Skeletal muscle tissue (tissue), 4 donors: ENCODE measurements around the gene AMMECR1L. TPM values are rescaled to one million over a fixed set of nuclear protein-coding genes. Genes with fewer than 3 reads are reported as not detected.
A peak's percentile ranks its signal among the peaks of the same experiment; 100 is the strongest.
"Not testable (repeated sequence)": the region's sequence is repeated elsewhere in the genome, so short reads cannot be mapped to it uniquely, and the experiment has no call there.

ENCODE experiments used
- H3K27ac ChIP-seq: one replicate; pipeline ENCODE4 v1.7.0; 2013; ENCODE audit warnings: mild to moderate bottlenecking, low read depth, low read length, inconsistent platforms
- H3K27me3 ChIP-seq, 3 donors: one replicate each; pipeline ENCODE4 v1.7.0; 2013; ENCODE audit warnings: low read length in 3 of 3; ENCODE audit not compliant: control insufficient read depth in 3 of 3, insufficient read depth in 3 of 3
- H3K36me3 ChIP-seq, 3 donors: one replicate each; pipeline ENCODE4 v1.7.0; 2013; ENCODE audit warnings: low read length in 3 of 3; ENCODE audit not compliant: control insufficient read depth in 3 of 3, insufficient read depth in 3 of 3
- H3K4me1 ChIP-seq, 3 donors: one replicate each; pipeline ENCODE4 v1.7.0; 2013; ENCODE audit warnings: low read length in 3 of 3, mild to moderate bottlenecking in 3 of 3; ENCODE audit not compliant: control insufficient read depth in 3 of 3, insufficient read depth in 3 of 3
- H3K4me3 ChIP-seq, 3 donors: one replicate each; pipeline ENCODE4 v1.7.0; 2013; ENCODE audit warnings: low read length in 3 of 3
- H3K9ac ChIP-seq, 3 donors: one replicate each; pipeline ENCODE4 v1.7.0; 2013; ENCODE audit warnings: low read length in 3 of 3, mild to moderate bottlenecking in 3 of 3, moderate library complexity in 2 of 3, low read depth in 1 of 3
- H3K9me3 ChIP-seq, 3 donors: one replicate each; pipeline ENCODE4 v1.7.0; 2013; ENCODE audit warnings: low read length in 3 of 3; ENCODE audit not compliant: control insufficient read depth in 3 of 3
- total RNA-seq: library from RNA; depleted of rRNA; stranded (reverse); fragments of >200 nt; gene quantifications from one replicate; pipeline ENCODE4 v1.2.3, GENCODE V29; 2014
- donor health status: Osteomylitis.

AMMECR1L gene
- 9.9 TPM for total RNA-seq

DNA sequence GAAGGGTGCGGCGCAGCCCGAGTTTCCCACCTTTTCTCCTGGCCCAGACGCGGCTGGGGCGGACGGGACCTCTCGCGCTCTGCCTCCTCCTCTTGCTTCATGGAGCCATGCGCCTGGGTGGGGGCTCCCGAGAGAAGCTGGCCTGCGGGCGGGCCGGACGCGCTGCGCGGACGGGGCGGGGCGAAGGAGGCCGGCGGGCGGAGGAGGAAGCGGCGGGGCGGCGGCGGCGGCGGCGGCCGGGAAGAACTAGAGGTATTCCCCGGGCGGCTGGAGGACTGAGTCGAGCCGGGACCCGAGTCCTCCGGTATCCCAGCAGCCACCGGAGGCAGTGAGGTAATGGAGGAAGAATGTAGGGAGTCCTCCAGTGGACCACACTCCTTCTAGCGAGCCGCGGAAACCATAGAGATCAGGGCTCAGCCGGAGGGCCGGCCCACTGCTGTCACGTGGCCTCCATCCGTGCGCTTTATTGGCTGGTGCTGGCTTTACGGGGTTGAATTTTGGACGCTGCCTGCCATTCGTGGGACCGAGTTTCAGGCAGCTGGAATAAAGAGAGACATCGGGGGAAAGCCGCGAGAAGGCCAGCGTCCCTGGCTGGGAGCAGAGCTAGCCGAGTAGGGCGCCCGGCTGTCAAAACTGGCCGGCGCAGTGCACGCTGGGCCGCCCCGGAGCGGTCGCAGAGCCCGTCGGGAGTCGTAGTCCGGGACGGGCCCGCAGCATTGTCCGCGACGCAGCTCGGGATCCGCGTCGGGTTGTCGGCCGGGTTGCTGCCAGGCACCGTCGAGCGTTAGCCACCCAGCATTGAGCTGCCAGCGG lies at the start of gene AMMECR1L:
AMMECR1L (minus strand) TSS at position 177 of the 813 bp plus-strand sequence. CDS start 11,722 bp downstream, outside the sequence.
- peaks cover 21 to 27% (median 24%) of the 10 kb centered on the region in 3 donors for H3K4me1 ChIP-seq
- H3K9ac ChIP-seq, result peak within 1 kb of the TSS; percentile 72 to 76 (median 74)

GRCh38 chr2:127935337-127935736 lies 49.6 kb upstream of the AMMECR1L start:
- no peaks in the 10 kb centered on the region for H3K4me1 ChIP-seq
- no peak overlapping the region for H3K27ac ChIP-seq
- no peaks in the 10 kb centered on the region for H3K9me3 ChIP-seq
- no peaks in the 10 kb centered on the region for H3K27me3 ChIP-seq
- no peaks in the 10 kb centered on the region for H3K36me3 ChIP-seq
- no peak overlapping the region for H3K9ac ChIP-seq
- no peak overlapping the region for H3K4me3 ChIP-seq

More for the DNA sequence above, at the start of gene AMMECR1L:
- not testable (repeated sequence) for H3K9me3 ChIP-seq, H3K27me3 ChIP-seq
- Histone ChIP-seq H3K4me3 (peak within 1 kb of the TSS; percentile 69 to 74 (median 73)), H3K27ac (peak within 1 kb of the TSS; percentile 80), H3K36me3 (peaks cover 3 to 14% (median 12%) of the 10 kb centered on the region in 3 donors)

DNA sequence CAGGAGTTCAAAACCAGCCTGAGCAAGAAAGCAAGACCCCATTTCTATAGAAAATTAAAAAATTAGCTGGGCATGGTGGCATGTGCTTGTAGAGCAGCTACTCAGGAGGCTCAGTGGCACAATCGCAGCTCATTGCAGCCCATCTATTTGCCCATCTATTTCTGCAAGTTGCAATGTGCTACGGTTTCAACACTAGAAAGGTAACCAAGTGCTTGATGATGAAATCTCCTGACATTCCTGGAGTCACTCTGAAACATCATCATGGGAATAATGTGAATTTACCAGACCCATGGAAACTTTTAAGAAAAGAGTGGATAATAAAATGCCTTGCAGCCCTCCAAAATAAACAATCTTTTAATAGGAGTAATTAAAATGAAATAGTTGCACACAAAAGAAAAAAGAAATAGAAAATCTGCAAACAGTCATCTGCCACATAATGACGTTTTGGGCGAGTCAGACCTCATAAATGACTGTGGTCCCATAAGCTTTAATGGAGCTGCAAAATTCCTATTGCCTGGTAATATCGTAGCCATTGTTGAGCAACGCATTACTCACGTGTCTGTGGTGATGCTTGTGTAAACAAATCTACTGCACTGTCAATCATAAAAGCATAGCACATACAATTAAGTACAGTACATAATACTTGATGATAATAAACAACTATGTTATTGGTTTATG lies 46.6 kb upstream of the AMMECR1L start:
- Histone ChIP-seq H3K36me3 (no peaks in the 10 kb centered on the region), H3K27ac (no peak overlapping the region), H3K9ac (no peak overlapping the region), H3K9me3 (no peaks in the 10 kb centered on the region), H3K4me1 (no peaks in the 10 kb centered on the region), H3K27me3 (no peaks in the 10 kb centered on the region), H3K4me3 (no peak overlapping the region)

DNA sequence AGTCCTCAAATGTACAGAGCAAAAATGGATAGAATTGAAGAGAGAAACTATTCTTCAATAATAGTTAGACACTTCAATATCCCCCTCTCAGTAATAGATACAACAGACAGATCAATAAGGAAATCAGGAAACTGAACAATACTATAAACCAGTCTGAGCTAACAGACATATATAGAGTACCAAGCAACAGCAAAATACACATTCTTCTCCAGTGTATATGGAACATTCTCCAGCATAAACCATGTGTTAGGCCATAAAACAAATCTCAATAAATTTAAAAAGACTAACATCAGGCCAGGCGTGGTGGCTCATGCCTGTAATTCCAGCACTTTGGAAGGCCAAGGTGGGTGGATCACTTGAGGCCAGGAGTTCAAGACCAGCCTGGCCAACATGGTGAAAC lies 43.7 kb upstream of the AMMECR1L start:
- no peaks in the 10 kb centered on the region for H3K9me3 ChIP-seq
- H3K27me3 ChIP-seq, result no peaks in the 10 kb centered on the region

DNA sequence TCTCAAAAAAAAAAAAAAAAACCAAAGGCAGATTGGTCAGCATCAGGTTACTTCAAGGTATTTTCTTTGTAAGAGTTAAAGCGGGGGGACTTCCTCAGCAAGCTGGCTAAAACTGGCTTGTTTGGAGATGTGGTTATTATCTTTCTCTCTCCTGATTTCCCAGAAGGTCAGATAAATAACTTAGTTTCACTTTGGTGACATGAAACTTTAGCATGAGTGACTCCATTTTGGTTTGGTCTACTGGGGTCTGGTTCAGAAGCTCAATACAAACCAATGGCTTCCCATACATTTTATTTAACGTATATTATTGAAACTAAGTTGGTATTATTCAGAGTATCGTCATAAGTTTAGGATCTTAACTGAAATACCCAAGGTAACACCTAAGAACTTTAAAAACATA lies 41.6 kb upstream of the AMMECR1L start:
- Histone ChIP-seq H3K9ac (no peak overlapping the region), H3K4me1 (no peaks in the 10 kb centered on the region), H3K4me3 (no peak overlapping the region), H3K27ac (no peak overlapping the region), H3K27me3 (no peaks in the 10 kb centered on the region), H3K9me3 (no peaks in the 10 kb centered on the region), H3K36me3 (no peaks in the 10 kb centered on the region)

More for the DNA sequence above, 43.7 kb upstream of the AMMECR1L start:
- no peak overlapping the region for H3K9ac ChIP-seq
- no peak overlapping the region for H3K4me3 ChIP-seq
- H3K36me3 ChIP-seq, result no peaks in the 10 kb centered on the region
- H3K4me1 ChIP-seq, result no peaks in the 10 kb centered on the region
- H3K27ac ChIP-seq, result no peak overlapping the region

DNA sequence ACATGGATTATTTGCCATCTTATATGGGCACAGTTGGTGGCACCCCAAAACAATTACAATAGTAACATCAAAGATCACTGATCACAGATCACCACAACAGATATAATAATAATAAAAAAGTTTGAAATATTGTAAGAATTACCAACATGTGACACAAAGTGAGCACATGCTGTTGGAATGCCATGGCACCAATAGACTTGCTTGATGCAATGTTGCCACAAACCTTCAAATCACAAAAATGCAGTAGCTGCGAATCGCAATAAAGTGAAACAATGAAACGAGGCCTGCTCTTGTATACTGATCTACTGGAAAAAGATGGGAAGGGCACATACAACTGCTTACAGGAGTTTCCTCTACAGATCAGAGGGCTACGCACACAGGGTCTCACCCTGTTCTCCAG lies 32.2 kb upstream of the AMMECR1L start:
- Histone ChIP-seq H3K9ac (no peak overlapping the region), H3K9me3 (no peaks in the 10 kb centered on the region), H3K27ac (no peak overlapping the region), H3K27me3 (no peaks in the 10 kb centered on the region), H3K4me3 (no peak overlapping the region), H3K36me3 (no peaks in the 10 kb centered on the region), H3K4me1 (no peaks in the 10 kb centered on the region)

DNA sequence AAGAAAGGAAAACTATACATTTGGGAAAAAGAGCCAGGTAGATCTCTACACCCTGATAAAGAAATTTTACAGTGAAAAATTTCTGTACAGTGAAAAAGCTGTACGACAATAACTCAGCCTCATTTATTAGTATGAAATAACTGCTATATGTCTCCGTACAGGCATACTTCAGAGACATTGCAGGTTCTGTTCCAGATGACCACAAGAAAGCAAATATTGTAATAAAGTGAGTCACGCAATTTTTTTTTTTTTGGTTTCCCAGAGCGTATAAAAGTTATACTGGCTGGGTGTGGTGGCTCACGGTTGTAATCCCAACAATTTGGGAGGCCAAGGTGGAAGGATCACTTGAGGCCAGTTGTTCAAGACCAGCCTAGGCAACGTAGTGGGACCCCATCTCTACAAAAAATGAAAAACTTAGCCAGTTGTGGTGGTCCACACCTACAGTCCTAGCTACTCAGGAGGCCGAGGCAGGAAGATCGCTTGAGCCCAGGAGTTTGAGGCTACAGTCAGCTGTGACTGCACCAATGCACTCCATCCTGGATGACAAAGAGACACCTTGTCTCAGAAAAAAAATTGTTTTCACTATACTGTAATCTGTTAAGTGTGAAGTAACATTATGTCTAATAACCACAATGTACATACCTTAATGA lies 28.2 kb upstream of the AMMECR1L start:
- Histone ChIP-seq H3K36me3 (no peaks in the 10 kb centered on the region), H3K4me3 (no peak overlapping the region), H3K9ac (no peak overlapping the region), H3K27ac (no peak overlapping the region), H3K27me3 (no peaks in the 10 kb centered on the region), H3K4me1 (no peaks in the 10 kb centered on the region), H3K9me3 (no peaks in the 10 kb centered on the region)

GRCh38 chr2:127911737-127912136 lies 26.0 kb upstream of the AMMECR1L start:
- H3K9ac ChIP-seq, result no peak overlapping the region
- H3K27me3 ChIP-seq, result peaks cover 0 to 6% (median 0%) of the 10 kb centered on the region in 3 donors
- H3K36me3 ChIP-seq, result no peaks in the 10 kb centered on the region
- no peak overlapping the region for H3K4me3 ChIP-seq
- H3K27ac ChIP-seq, result no peak overlapping the region
- no peaks in the 10 kb centered on the region for H3K9me3 ChIP-seq
- no peaks in the 10 kb centered on the region for H3K4me1 ChIP-seq

GRCh38 chr2:127910415-127910814 lies 24.7 kb upstream of the AMMECR1L start:
- no peak overlapping the region for H3K9ac ChIP-seq
- no peaks in the 10 kb centered on the region for H3K9me3 ChIP-seq
- no peaks in the 10 kb centered on the region for H3K4me1 ChIP-seq
- peaks cover 6 to 13% (median 7%) of the 10 kb centered on the region in 3 donors for H3K27me3 ChIP-seq
- no peaks in the 10 kb centered on the region for H3K36me3 ChIP-seq
- no peak overlapping the region for H3K27ac ChIP-seq
- H3K4me3 ChIP-seq, result no peak overlapping the region

- no peak overlapping the region for H3K27ac ChIP-seq
- no peaks in the 10 kb centered on the region for H3K36me3 ChIP-seq
- H3K9ac ChIP-seq, result no peak overlapping the region
- no peaks in the 10 kb centered on the region for H3K4me1 ChIP-seq
- no peaks in the 10 kb centered on the region for H3K9me3 ChIP-seq
- peaks cover 6 to 19% (median 10%) of the 10 kb centered on the region in 3 donors for H3K27me3 ChIP-seq
- H3K4me3 ChIP-seq, result no peak overlapping the region
Measured at GRCh38 chr2:127909019-127909418, 23.3 kb upstream of the AMMECR1L start.
